Measurements from ENCODE around the gene PLOD3.

The PLOD3 gene

DNA sequence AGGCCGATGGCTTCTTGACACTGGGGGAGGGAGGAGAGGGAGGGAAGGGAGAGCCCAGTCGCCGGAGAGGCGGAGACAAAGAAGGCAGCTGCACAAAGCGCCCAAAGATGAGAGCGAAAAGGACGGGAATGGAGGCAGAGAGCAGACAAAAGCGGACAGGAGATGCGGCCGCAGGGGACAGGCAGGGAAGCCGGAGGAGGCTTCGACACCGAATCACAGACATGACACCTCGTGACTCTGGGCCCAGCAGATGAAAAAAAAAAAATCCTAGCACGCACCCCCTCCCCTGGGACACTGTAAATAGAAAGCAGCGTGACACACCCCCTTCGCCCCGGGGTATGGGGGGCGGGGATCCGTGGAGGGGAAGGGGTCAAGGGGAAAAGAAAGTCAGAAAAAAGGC, 38.3 kb downstream of the PLOD3 start:
- no peak for DNase-seq

DNA sequence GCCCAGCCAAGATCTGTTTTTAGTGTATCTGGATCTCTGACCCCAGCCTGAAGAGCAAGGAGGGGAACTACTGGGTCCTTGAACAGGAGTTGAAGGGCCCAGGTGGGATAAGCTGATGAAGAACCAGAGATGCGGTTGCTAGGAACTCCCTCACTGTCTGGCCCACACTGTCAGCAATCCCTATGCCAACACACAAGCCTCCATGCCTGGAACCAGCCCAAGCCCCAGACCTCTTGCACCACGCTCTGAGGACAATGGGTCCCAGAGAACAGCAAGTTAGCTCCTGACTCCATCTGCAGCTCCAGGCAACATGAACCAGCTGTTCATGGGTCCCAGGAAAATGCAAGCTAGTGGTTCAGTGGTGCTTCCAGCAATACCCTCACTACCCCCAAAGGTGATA, 39.7 kb downstream of the PLOD3 start:
- DNase-seq, result no peak

DNA sequence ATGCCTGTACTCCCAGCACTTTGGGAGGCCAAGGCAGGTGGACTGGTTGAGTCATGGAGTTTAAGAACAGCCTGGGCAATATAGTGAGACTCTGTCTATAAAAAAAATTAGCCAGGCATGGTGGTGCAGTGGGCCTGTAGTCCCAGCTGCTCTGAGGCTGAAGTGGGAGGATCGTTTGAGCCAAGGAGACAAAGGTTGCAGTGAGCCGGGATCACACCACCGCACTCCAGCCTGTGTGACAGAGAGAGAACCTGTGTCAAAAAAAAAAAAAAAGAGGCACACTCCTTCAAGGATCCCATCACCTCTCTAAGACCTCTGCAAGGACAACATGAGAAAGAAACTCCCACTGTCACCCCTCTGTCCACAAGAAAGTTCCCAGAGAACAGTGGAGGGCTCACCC, 41.7 kb downstream of the PLOD3 start:
- no peak for DNase-seq

DNA sequence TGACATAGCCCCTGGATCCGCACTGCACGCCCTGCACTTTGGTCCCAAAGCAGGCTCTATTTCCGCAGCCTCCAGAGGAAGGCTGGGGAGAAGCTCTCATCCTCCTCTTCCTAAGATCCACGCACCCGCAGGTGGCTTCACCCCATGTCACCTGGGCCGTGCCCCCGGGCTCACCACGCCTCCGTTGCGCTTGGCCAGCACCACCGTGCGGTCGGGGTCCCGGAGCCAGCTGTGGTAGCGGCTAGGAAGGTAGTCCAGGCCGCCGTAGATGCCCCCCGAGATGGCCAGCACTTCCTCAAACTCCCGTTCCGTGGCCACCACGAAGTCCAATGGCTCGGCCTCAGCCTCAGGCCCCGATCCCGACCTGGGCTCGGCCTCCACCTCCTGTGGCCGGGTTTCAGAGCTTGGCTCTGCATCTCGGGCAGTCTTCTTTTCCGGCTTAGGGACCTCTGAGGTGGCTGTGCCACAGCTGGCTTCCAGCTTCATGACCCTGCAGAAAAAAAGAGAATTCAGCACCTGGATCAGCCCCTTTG, 43.0 kb downstream of the PLOD3 start:
- no peak for DNase-seq

DNA sequence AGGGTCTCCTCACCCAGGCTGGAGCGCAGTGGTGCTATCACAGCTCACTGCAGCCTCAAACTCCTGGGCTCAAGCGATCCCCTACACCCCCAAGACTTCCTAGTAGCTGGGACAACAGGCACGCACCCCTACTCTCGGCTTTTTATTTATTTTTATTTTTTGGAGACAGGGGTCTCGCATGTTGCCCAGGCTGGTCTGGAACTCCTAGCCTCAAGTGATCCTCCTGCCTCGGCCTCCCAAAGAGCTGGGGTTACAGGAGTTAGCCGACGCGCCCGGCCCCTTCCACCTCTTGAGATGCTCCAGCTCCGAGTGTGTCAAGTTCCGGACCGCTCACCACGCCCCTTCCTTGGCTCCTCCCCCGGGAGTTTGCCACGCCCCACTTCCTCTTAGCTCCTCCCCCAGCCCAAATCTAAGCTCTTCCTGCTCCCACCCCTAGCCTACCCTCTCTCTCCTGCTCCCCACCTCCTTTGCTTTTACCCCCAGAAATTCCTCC, 43.6 kb downstream of the PLOD3 start:
- DNase-seq, result peak in 1 of 2 donors; percentile 45

DNA sequence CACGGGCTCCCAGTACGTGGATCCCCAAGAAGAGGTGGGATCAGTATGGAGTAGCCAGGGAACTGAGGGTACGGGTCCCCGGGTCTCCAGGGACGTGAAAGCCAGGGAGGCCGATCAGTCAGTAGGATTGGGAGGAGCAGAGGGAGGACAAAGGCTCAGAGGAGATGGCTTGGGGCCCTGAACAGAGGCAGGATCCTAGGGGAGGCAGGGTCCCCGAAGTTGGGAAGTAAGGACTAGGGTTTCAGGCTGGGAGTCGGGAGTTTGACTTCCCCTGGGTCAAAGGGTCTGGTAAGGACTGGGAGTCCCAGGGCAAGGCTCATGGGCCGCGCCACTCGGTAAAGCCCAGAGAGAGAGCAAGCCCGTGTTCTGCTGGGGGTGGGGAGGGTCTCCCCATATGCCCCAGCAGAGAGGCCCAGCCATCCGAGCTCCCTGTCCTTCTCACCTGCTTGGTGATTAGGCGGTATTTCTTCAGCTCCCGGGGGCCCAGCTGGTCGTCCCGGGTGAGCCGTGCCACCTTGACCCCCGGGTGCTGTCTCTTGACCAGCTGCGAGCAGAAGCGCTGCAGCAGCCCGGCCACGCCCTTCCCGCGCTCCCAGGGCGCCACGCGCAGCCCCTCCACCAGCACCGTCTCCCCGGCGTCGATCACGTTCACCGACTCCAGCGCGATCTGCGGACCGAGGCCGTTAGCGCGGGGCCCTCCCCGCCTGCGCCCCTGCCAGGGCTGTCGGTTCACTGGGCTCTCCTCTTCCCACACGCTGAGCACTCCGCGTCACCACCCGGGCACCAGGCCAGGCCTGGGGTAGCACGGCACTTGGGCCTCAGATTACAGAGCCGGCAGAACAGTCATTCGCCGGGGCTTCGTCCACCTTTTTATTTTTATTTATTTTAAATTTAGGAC, 44.3 kb downstream of the PLOD3 start:
- DNase-seq, result peak in 1 of 2 donors; percentile 28

DNA sequence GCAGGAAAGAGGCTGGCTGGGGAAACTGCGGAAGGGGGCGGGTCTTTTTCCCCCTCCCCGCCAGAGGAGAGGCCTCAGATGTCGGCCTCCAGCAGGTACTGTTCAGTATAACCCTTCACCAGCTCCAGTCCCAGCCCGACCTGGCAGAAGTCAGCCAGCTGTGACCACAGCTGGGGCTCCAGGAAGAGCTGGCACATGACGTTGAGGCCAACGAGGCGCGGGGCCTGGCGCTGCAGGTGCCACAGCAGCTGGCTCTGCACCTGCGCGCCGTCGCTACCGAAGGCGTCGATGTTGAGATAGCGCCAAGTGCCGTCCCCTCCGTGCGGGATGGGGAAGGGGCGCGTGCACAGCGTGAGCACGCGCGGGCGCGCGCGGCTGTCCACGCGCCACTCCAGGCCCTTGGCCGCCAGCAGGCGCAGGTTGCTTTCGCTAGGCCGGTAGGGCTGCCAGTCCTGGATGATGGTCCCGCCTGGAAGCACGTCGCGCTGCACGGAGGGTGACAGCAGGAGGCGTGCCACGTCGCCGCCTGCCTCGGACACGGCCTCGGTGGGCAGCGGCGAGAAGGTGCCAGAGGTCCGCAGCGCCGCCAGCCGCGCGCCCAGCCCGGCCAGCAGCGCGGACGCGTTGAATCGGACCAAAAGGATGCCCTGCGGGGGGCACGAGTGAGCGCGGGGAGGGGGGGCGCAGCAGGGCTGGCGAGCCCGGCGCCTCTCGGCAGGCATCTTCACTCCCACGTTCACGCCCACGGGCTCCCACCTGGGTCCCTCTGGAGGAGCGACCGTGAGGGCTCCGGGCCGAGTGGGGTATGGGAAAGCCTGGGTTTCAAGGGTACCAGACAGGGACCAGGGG, 45.2 kb downstream of the PLOD3 start:
- DNase-seq, result no peak

DNA sequence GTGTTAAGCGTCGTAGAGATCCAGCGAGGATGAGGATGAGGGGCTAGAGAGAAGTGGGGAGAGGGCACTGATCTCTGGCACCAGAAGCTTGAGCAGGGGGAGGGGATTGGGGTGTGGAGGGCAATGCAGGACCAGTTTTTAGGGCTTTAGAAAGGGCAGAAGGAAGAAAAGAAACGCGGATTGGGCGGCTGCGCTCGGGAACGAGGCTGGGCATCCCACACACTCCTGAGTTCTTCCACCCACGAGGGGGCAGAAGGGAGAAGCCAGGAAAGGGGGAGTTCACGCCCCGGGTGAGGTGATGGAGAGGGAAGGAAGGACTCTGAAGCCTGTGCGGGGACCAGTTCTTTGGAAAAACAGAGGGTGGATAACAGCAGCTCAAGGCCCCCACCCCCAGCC, 45.9 kb downstream of the PLOD3 start:
- no peak for DNase-seq

DNA sequence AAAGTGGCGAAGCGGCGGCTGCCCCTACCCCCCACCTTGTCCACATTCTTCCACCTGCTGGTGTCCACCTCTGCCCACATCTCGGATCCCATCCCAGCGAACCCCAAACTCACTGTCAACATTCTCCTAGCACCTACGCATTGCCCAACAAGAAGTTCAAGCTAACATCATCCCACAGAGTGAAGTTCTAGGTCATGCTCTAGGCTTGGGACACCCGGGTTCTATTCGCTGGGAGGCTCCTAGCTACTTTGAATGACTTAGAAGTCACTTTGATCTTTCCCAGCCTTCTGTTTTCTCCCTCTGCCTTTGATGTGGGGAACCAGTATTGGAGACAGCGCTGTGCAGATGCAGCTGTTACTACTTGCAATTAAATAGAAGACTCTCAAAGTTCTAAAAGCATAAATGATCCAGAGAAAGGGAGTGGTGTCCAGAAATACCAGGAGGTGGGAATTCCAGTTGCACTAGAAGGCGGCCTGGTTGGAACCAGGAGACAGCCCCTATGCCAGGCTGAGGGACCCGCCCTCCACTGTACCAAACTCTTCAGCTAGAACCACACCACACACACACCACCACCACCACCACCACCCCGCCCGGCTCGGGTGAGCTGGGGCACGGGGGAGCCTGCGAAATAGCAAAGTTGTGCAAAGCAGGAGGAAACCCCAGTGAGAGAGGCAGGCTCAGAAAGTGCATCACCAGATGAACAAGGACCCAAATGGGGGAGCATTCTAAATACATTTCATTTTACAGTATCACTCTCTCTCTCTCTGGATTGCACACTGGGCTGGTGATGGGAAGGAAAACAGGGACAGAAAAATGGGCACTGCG, 46.6 kb downstream of the PLOD3 start:
- DNase-seq, result no peak

DNA sequence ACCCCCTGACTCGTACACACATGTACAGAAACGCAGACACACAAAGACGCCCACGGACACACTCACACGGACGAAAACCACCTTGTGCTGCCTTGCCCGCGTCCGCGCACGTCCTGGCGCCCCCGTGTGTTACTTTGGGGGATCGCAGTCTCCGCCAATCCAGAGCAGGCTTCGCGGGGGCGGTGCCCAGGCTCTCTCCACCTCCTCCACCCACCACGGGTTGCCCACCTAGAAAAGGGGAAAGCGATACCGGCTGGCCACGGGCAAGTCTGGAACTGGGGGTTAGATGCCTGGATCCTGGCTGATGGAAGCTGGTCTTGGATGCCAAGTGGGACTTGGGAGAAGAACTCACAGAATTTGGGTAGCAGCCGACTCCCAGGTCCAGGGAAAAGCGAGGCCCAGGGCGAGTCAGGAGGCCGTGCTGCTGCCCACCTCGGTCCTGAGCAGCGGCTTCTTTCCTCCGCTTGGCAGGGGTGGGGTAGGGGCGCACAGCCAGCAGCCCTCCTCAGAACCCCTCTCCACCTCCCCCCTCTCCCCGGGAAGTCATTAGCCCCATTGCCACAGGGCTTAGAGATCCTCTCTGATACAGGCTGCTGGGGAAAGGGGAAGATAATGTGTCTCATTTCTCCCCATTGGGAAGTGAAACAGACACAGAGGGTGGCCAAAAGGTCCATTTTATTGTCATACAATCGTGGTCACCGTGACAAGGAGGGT, 47.4 kb downstream of the PLOD3 start:
- peak; percentile 42 to 50 for DNase-seq

DNA sequence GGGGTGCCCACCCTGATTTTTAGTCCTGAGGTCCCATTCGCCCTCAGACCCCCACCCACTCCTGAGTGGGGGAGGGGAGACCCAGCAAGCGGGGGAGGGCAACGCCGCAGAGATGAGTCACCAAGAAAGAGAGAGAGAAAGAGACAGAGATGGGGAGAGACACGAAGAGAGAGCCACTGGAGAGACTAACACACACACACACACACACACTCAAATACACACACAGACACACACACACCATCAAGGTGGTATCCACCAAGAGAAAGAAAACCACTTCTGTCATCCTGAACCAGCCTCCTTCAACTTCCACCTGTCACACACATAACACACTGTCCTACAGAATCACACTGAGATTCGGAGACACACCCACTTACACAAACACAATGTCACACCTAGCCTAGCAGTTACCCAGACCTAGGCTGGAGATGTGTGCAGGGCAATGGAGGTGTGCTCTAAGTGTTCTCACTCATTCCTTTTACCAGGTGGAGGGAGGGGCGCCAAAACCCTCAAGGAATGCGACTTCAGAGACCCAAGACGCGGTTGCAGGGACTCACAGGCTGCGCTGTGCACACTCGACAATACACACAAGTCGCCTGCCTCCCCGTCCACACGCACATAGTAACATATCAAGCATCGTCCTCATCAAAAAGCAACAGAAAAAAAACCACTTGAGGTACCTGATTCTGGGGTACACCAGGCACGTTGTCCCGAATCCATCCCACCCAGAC, 48.1 kb downstream of the PLOD3 start:
- DNase-seq, result no peak

DNA sequence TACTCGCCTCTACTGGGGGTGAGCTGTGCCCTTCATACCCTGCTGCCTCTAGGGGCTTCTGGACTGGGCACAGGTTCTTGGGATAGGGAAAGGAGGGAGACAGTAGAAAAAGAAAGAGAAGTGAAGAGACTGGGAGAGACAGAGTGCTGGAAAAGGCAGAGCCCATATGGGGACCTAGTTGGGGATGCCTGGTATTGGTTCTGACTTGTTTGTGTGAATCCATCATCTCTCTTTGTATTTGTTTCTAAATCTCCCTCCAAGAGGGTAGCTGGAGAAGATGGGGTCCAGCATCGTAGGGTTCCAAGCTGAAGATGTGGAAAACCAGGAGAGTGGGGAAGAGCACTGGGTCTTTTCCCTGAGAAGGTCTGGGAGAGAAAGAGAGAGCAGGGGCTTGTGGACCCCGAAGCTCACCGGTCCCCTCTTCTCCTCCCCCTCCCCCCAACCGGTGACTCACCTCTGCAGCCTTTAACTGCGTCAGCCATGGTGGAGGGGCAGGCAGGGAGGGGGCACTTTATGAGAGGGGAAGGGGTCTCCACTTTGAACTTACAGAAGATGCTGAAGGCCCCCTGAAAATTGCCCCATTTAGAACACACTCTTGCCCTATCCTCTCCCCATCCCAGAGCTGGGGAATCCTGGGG, 48.9 kb downstream of the PLOD3 start:
- no peak for DNase-seq

DNA sequence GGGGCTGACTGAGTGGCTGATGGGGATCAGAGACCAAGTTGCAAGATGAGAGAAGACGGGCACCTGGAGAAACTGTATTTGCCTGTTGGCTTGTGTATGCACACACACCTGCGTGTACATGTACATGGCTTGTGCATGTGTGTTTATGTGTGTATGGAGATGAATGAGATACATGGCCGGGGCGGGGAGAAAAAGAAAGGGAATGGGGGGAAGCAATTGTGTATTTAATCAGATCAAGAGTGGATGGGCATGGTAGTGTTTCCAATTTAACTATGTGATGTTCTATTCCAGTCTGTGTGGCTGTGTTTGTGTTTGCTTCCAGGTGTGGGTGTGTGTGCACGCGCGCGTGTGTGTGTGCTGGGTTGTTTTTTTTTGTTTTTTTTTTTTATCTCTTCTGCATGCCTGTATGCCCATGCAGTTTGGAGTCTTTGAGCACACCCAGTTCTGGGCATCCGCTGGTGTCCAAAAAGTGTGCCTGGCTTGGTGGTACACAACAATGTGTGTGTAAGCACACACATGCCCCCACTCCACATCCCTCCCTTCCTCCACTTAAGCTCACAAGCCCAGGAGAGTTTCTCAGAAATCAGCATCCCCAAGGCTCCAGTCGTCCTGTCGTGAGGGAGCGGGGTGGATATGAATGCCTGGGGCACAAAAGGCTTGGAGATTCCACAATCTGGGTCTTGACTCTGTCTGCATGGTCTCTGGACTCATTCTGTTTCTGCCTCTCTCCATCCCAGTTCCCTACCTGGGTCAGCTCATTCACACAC, 49.6 kb downstream of the PLOD3 start:
- DNase-seq, result no peak

DNA sequence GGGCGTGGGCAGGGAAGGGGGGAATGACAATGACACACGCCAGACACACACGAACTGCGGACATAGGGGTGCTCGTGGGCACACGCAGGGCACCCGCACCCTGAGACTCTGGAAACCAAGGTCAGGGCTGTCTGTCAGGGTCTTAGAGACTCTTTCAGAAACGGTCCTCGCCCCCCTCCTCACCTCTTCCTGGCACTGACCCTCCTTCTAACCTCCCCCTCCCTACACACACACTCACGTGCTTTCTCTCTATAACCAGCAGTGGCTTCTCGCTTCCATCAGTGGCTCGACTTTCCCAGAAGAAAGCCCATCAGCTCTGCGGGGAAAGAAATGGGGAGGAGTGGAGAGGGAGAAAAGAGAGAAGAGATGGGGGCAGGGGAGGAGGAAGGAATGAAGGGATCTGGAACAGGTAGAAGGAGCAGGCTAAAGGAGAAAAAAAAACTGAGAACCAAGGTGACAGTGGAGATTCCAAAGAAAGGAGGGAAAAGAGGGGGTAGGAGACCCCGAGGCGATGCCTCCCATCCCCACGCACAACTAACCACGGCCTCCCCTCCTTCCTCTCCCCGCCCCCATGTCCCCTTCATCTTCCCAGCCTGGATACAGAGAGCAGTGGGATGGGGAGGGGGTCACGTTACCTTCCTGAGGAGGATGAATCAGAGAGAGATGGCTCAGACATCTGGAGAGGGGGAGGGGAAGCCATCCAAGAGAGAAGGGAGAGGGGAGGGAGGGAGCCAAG, 50.3 kb downstream of the PLOD3 start:
- DNase-seq, result no peak

DNA sequence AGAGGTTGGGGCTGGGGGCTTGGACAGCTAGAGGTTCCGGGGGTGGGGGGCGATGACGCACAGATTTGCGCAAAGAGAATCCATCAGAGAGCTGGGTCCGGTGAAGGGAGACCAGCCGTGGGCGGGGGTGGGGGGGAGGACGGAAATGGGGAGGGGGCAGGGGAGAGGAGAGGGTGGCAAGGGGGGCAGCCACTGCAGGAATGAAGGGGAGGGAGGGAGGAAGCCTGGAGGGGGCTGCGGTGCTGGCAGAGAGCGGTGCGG, 50.8 kb downstream of the PLOD3 start:
- DNase-seq, result no peak

DNA sequence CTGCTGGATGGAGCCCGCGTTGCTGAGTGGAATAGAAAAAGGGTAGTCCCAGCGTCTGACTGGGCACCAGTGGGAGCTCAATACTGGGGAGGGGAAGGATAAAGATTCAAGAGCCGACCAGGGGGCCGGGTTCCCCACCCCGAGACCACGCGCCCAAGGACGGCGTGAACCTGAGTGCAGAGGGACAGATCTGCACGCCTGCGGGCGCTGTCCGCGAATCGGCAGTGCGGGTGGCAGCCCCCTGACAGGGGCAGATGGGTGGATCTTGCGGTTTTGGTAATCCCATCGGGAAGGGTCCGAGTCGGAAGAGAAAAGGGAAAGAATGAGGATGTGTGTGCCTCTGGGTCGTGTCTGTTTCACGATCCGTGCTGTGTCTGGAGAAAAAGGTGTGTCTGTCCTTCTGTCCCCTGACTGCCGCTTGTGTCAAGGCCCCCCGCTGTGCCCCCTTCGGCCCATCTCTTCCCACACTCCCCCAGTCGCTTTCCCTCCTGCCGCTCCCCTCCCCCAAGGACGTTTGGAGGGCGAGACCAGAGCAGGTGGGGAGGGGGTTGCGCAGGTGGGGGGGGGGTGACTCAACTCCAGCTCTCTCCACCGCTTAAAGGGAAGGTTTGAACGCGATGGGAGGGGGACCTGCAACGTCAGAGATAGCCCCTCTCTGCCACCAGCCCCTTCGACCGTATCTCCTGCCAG, 51.3 kb downstream of the PLOD3 start:
- DNase-seq, result no peak

DNA sequence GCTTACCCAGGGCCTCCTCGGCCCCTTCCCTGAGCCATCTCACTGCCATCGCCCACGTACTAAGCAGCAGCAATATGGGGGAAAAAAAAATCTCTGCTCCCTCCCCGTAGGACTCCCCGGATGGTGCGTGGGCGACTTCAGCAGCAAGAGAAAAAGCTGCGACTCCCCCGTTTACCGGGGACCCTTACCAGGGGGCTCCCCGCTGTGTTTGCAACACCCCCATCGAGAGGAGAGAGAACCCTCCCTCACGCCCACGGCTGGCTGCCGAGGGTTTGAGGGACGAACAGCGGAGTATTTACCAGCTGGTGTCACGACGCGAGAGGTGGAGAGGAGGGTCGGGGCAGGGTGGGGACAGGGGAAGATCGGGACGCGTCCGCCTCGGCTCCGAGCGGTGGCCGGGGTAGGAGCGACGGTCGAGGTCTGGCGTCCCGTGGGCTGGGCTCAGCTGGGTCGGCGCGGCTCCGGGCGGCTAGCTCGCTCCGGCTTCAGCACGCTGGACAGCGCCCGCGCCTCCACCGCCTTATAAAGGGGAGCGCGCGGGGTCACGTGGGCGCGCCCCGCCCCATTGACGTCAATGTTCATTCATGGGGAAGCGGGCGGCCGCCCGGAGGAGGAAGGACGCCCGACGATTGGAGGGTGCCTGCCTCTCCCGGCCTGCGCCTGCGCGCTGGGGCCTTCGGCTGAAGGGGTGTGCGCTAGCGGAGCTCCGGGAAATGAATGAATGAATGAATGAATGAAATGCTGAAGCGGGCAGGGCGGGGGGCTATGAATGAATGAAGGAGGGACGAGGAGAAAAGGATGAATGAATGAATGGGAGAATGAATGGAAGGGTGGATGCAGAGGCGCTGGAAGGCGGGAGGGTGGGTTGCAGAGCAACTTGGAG, 52.1 kb downstream of the PLOD3 start, which contains the start of gene VGF:
TSS of gene VGF (minus strand) at position 495 of the 883 bp plus-strand sequence. CDS start 726 bp downstream, outside the sequence.
- DNase-seq, result peak; percentile 60 to 76
